K562 (cell line): ENCODE results near the gene LGALS7. TPM values are rescaled to one million over a fixed set of nuclear protein-coding genes. Genes with fewer than 3 reads are reported as not detected.

Experiments
- DPF2 ChIP-seq: fragments of 450-650 bp; IDR thresholded peaks from 2 replicates; pipeline ENCODE4 v1.6.1; 2016
- HMG20A ChIP-seq: fragments of 450-650 bp; formaldehyde crosslinking; conservative IDR thresholded peaks from 2 replicates; pipeline ENCODE4 v1.4.0; 2020; ENCODE audit warnings: mild to moderate bottlenecking, mixed read lengths
- L3MBTL2 ChIP-seq: fragments of 450-650 bp; IDR thresholded peaks from 2 replicates; pipeline ENCODE4 v1.6.1; 2016; ENCODE audit warnings: mild to moderate bottlenecking, moderate library complexity
- RBFOX2 ChIP-seq: fragments of 200-400 bp; formaldehyde crosslinking; IDR thresholded peaks from 2 replicates; pipeline ENCODE4 v1.6.1; 2017; ENCODE audit warnings: low read depth, mild to moderate bottlenecking, low read length, moderate library complexity
- RFX1 ChIP-seq: fragments of 450-650 bp; IDR thresholded peaks from 2 replicates; pipeline ENCODE4 v1.6.1; 2016; ENCODE audit warnings: mild to moderate bottlenecking, moderate library complexity
- TAF7 ChIP-seq: fragments of 450-650 bp; IDR thresholded peaks from 2 replicates; pipeline ENCODE4 v1.6.1; 2016; ENCODE audit warnings: missing genetic modification characterization, missing compliant biosample characterization
- ZC3H11A ChIP-seq: IDR thresholded peaks from 2 replicates; pipeline ENCODE4 v1.6.1; 2012; ENCODE audit warnings: low read depth, low read length, improper control_type of control experiment
- ZNF57 ChIP-seq: fragments of 450-650 bp; formaldehyde crosslinking; IDR thresholded peaks from 2 replicates; pipeline ENCODE4 v1.4.0; 2020; ENCODE audit warnings: mild to moderate bottlenecking, moderate library complexity
- ZNF785 ChIP-seq: fragments of 250-450 bp; sonication (Bioruptor Pico); IDR thresholded peaks from 2 replicates; pipeline ENCODE4 v1.4.0; 2020; ENCODE audit warnings: mild to moderate bottlenecking
- ZNF79 ChIP-seq: fragments of 250-450 bp; sonication (Bioruptor Pico); IDR thresholded peaks from 2 replicates; pipeline ENCODE4 v1.4.0; 2020; ENCODE audit warnings: low read depth, mild to moderate bottlenecking, moderate library complexity
- polyA plus RNA-seq, 8 experiments: library from polyadenylated mRNA; depleted of rRNA in 4 of 8; stranded (reverse) in 5 of 8; unstranded in 3 of 8; fragments of >200 nt; fragmentation: Nextera tagmentation in 2 of 8; fragmentation: Illumina TruSeq in 1 of 8; extraction: Ambion mirVana in 2 of 8; extraction: Trizol in 1 of 8; gene quantifications; 2 replicates each; pipeline versions ENCODE4 v1.2.1 to v1.2.3, GENCODE V29; 2011 to 2014; ENCODE audit warnings: inconsistent platforms in 1 of 8, missing spikeins in 1 of 8
- total RNA-seq, 7 experiments: library from RNA; depleted of rRNA in 6 of 7; stranded (reverse); fragments of >200 nt in 6 of 7; fragmentation: Illumina TruSeq in 2 of 7; extraction: Trizol in 2 of 7; gene quantifications; 2 replicates each; pipeline versions ENCODE4 v1.2.1 to v1.2.3, GENCODE V29; 2011 to 2021; ENCODE audit warnings: low replicate concordance in 1 of 7
- TF ChIP-seq, protein P1 (sequence below): fragments of 450-650 bp; IDR thresholded peaks from 2 replicates; pipeline ENCODE4 v1.6.1; 2017; ENCODE audit warnings: mild to moderate bottlenecking, moderate library complexity
- TF ChIP-seq, protein P2 (sequence below), 3 experiments: fragments of 200-800 bp in 1 of 3; sonication (Bioruptor generic) in 1 of 3; sonication (generic) in 1 of 3; formaldehyde crosslinking in 1 of 3; IDR thresholded peaks; 2 replicates each; pipeline versions ENCODE4 v1.6.1 to v1.8.0; 2016 to 2022; ENCODE audit warnings: mild to moderate bottlenecking in 2 of 3, missing compliant biosample characterization in 2 of 3, missing genetic modification characterization in 2 of 3, missing genetic modification reagents in 1 of 3

LGALS7 gene
- total and polyA plus RNA-seq, 9 of the 15 experiments (the other 6 are each of a cell fraction or from before 2014, with no cell fraction given): not detected

DNA sequence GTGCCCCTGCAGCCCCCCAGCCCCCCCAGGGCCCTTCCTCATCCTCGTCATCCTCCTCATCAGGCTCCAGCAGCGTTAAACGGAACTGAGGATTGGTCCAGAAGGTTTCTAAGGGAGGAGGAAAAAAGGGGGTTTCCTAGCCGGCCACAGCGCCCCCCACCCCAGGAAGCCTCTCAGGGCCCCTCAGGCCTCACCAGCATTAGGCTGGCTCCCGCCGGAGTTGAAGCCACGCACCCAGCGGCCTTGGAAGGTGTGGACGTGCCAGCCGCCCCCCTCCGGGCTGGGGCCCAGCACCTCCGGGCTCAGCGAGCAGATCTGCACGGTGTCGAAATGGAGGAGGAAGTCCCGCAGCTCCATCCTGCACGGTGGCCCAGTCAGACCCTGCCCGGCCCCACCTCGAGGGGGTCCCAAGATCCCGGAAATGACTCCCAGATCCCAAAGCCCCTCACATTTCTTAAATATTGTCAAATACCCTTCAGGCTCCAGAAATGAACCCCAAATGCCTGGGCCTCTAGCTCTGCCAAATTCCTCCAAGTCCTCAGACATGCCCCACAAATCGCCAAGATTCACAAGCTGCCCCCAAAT, 35.9 kb downstream of the LGALS7 start (continued):
- TF ChIP-seq, protein P1, sequence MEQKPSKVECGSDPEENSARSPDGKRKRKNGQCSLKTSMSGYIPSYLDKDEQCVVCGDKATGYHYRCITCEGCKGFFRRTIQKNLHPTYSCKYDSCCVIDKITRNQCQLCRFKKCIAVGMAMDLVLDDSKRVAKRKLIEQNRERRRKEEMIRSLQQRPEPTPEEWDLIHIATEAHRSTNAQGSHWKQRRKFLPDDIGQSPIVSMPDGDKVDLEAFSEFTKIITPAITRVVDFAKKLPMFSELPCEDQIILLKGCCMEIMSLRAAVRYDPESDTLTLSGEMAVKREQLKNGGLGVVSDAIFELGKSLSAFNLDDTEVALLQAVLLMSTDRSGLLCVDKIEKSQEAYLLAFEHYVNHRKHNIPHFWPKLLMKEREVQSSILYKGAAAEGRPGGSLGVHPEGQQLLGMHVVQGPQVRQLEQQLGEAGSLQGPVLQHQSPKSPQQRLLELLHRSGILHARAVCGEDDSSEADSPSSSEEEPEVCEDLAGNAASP: no peak
- TF ChIP-seq TAF7 (tag) (no peak), DPF2 (no peak), ZNF79 (no peak), ZNF785 (CRISPR knock-in tag) (no peak), ZC3H11A (no peak), RFX1 (no peak), ZNF57 (CRISPR knock-in tag) (no peak), RBFOX2 (0 out of 2 replicates have a peak, but pooled peaks have one; percentile 29), L3MBTL2 (peak; percentile 41; the same call in 1 of the 2 replicates), HMG20A (CRISPR knock-in tag) (no peak)
- TF ChIP-seq, protein P2, sequence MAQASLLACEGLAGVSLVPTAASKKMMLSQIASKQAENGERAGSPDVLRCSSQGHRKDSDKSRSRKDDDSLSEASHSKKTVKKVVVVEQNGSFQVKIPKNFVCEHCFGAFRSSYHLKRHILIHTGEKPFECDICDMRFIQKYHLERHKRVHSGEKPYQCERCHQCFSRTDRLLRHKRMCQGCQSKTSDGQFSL (CRISPR knock-in tag; IDR thresholded peaks at IDR 0.05): no peak
- TF ChIP-seq, protein P2 (tag; IDR thresholded peaks at IDR 0.05): 0 out of 4 replicates have a peak, but pooled peaks of 1 of the 2 experiments have one; percentile 48
- TF ChIP-seq, all 486 proteins: peak for 6
